IMR-90 (cell line): ENCODE results near the gene SVEP1.

Experiments
- BHLHE40 ChIP-seq: fragments of 150-350 bp; IDR thresholded peaks from 2 replicates; pipeline ENCODE4 v1.6.1; 2016; ENCODE audit warnings: mild to moderate bottlenecking, low read depth, low read length
- CEBPB ChIP-seq: IDR thresholded peaks from 2 replicates; pipeline ENCODE4 v1.6.1; 2012; ENCODE audit warnings: low read depth, low read length, improper control_type of control experiment
- CHD1 ChIP-seq: IDR thresholded peaks from 2 replicates; pipeline ENCODE4 v1.6.1; 2012; ENCODE audit warnings: low read depth, low read length, improper control_type of control experiment
- FOS ChIP-seq: fragments of 150-350 bp; IDR thresholded peaks from 2 replicates; pipeline ENCODE4 v1.6.1; 2016; ENCODE audit warnings: low read depth, low read length
- MAZ ChIP-seq: IDR thresholded peaks from 2 replicates; pipeline ENCODE4 v1.6.1; 2012; ENCODE audit warnings: low read depth, mild to moderate bottlenecking, low read length, improper control_type of control experiment, moderate library complexity, borderline replicate concordance
- POLR2A ChIP-seq: IDR thresholded peaks from 2 replicates; pipeline ENCODE4 v1.6.1; 2012; ENCODE audit warnings: mild to moderate bottlenecking, low read depth, low read length
- RAD21 ChIP-seq: IDR thresholded peaks from 2 replicates; pipeline ENCODE4 v1.6.1; 2012; ENCODE audit warnings: low read length, improper control_type of control experiment
- SMC3 ChIP-seq: fragments of 150-350 bp; IDR thresholded peaks from 2 replicates; pipeline ENCODE4 v1.6.1; 2016; ENCODE audit warnings: low read depth, mild to moderate bottlenecking, antibody characterized with exemption, low read length, moderate library complexity
- USF2 ChIP-seq: fragments of 150-350 bp; IDR thresholded peaks from 2 replicates; pipeline ENCODE4 v1.6.1; 2017; ENCODE audit warnings: mild to moderate bottlenecking, antibody characterized with exemption, low read length, low read depth
- TF ChIP-seq, protein P1 (sequence below): conservative IDR thresholded peaks from 2 replicates; pipeline ENCODE4 v1.5.1; 2012; ENCODE audit warnings: mild to moderate bottlenecking, low read depth, low read length, improper control_type of control experiment

GRCh38 chr9:110405858-110406443, 173.6 kb downstream of the SVEP1 start:
- TF ChIP-seq POLR2A (no peak), CEBPB (no peak), MAZ (no peak), FOS (no peak), CHD1 (no peak), USF2 (no peak), BHLHE40 (no peak), SMC3 (no peak), RAD21 (no peak)
- TF ChIP-seq, protein P1, sequence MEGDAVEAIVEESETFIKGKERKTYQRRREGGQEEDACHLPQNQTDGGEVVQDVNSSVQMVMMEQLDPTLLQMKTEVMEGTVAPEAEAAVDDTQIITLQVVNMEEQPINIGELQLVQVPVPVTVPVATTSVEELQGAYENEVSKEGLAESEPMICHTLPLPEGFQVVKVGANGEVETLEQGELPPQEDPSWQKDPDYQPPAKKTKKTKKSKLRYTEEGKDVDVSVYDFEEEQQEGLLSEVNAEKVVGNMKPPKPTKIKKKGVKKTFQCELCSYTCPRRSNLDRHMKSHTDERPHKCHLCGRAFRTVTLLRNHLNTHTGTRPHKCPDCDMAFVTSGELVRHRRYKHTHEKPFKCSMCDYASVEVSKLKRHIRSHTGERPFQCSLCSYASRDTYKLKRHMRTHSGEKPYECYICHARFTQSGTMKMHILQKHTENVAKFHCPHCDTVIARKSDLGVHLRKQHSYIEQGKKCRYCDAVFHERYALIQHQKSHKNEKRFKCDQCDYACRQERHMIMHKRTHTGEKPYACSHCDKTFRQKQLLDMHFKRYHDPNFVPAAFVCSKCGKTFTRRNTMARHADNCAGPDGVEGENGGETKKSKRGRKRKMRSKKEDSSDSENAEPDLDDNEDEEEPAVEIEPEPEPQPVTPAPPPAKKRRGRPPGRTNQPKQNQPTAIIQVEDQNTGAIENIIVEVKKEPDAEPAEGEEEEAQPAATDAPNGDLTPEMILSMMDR, result no peak
